ENCODE results near the gene CARF. TPM values are rescaled to one million over a fixed set of nuclear protein-coding genes. Genes with fewer than 3 reads are reported as not detected.
A peak's percentile ranks its signal among the peaks of the same experiment; 100 is the strongest.
"Not testable (repeated sequence)": the region's sequence is repeated elsewhere in the genome, so short reads cannot be mapped to it uniquely, and the experiment has no call there.

CARF gene
- polyA plus RNA-seq = 1 to 10 TPM; 1.5 to 5.4 (median 2.9) TPM

DNA sequence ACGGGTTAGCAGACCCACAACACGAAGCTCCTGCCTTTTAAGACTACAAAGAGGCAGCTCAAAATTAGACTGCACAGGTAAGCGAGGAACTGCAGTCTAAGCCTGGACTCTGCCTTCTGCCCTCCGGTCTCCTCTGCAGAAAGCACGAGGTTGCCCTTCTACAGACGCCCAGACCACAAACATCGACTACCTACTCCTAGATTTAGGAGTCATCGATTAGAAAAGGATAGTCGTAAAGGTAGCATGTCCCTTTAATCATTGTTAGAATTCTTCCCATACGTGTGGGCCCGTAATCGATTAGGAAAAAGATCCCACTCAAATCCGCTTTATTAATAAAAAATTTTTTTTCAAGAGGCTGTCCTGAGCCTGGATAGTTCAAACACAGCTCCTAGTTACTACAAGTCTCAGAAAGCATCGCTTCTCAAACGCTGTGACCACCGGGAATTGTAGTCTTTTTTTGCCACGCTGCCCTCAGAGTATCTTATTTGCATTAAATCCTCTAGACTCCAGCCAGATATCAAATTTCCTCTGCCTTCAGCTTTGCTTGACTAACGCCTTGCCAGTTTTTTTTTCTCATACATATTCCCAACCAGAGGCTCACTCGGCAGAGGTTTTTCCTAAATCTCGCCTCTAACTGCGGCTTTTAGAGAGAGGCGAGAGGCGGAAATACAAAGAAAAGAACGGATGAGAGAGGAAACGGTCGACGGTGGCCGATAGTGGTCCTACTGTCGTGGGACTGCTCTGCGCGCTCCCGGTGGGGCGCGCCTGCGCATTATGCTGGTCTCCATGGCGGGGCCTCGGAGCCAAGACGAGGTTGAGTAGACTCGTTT, at the start of gene CARF, which contains the start of gene WDR12:
Gene CARF, plus strand, starts transcription at position 764 of the 830 bp plus-strand sequence. CDS start 29,628 bp downstream, outside the sequence.
Gene WDR12, minus strand, starts transcription at position 162 of the 830 bp plus-strand sequence. CDS start 197 bp downstream, outside the sequence.
- DNase-seq = peak; percentile 91 to 92 (median 91)
- no peaks in the 10 kb centered on the region for H3K36me3 Mint-ChIP-seq
- H3K27me3 Mint-ChIP-seq (ENCODE audit: low read depth in 3 of 3) = peaks cover 5 to 6% (median 5%) of the 10 kb centered on the region in 3 donors
- peak within 1 kb of the TSS; percentile 97 to 99 (median 98) for H3K4me3 Mint-ChIP-seq
- H3K9me3 Mint-ChIP-seq = no peaks in the 10 kb centered on the region
- H3K27ac Mint-ChIP-seq = peak within 1 kb of the TSS; percentile 93 to 99 (median 97)
- H3K4me1 Mint-ChIP-seq = peaks cover 16 to 42% of the 10 kb centered on the region in 2 donors

DNA sequence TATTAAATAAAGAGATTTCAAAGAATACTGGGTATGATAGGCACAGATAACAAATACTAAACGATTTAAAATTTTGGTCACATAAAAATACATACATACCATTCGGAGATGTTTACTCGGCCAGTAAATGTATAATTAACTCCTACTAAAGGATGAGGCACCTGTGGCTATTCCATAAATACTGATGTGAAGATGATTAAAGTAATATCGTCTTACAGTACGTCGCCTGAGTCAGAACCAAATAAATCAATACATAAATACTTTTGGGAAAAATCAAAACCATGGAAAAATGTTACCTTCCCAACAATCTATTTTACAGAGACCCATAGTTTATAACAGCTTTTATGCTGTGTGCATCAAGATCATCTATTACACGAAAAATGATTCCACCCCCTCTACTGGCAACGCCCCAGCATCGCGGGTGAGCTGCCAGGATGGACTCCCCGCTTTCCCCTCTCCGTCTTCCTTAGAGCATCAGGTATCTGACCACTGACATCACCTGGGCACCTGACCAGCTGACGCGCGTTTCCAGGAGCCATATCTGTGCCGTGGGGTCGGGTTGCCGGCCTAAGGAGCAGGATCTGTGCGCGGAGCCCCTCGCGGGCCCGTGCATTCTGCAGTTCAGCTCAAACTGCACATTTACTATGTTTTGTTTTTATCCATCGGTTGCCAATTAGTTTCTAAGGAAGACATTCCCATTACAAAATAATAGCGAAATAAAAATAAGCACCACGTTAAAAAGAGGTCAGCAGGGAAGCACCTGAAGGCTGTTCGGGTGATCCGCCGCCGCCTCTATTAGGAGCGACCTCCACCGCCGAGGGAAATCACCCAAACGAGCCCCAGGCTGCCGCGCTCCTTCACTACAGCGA, 41.4 kb upstream of the CARF start:
- no peaks in the 10 kb centered on the region for H3K36me3 Mint-ChIP-seq
- H3K4me1 Mint-ChIP-seq = peaks cover 12 to 17% of the 10 kb centered on the region in 2 donors

DNA sequence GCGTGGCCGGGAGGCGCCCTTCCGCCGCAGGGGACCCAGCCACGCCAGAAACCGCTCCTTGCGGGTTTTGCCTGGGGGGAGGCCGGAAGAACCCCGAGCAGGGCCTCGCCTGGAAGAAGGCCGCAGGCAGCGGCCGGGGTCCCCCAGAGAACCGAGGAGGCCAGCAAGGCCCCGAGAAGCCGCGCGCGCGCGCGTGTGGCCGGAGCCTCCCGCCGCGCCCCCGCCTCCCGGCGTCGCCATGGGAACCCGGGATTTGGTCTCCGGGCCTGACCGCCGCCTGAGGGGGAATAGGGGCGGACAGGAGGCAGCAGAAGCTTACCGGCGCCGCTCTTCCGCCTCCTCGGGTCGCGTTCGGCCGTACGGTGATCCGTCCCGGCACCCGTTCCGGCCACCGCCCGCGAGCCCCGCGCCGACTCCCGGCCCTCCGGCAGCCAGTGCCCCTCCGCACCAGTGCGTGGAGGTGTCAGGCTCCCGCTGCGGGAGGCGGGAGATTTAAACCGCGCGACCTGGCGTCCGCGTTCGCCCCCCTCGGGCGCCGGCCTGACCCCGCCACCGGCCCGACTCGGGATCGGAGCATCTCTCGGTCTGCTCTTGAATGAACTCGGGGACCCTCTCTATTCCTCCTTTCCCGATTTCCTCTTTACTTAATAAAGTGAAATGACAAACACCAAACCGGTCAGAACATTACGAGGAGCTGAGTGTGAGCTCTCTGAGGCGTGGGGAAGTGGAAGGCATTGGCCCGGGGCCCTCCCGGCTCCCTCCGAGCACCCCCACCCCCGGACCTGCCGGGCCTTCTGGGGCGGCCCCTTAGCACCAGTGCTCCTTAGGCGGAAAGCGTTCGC, 40.6 kb upstream of the CARF start, which contains the start of gene ICA1L:
Gene ICA1L, minus strand, starts transcription at position 467 of the 842 bp plus-strand sequence. CDS start 42,757 bp downstream, outside the sequence.
- Mint-ChIP-seq H3K4me1 (peaks cover 12 to 17% of the 10 kb centered on the region in 2 donors), H3K4me3 (peak within 1 kb of the TSS; percentile 88 to 97 (median 95)), H3K36me3 (no peaks in the 10 kb centered on the region), H3K27me3 (ENCODE audit: low read depth in 3 of 3) (peaks cover 0 to 6% (median 2%) of the 10 kb centered on the region in 3 donors), H3K27ac (peak within 1 kb of the TSS; percentile 84 to 91 (median 87)), H3K9me3 (no peaks in the 10 kb centered on the region)
- DNase-seq = peak; percentile 62 to 65 (median 63)

More for the DNA sequence above, 41.4 kb upstream of the CARF start:
- peak; percentile 41 to 48 (median 43) for DNase-seq
- Mint-ChIP-seq H3K4me3 (peak overlapping the region; percentile 88 to 97 (median 95)), H3K27me3 (ENCODE audit: low read depth in 3 of 3) (peaks cover 0 to 6% (median 2%) of the 10 kb centered on the region in 3 donors), H3K27ac (peak overlapping the region; percentile 84 to 91 (median 87)), H3K9me3 (no peaks in the 10 kb centered on the region)

GRCh38 chr2:202877699-202878098, 34.4 kb upstream of the CARF start:
- DNase-seq = no peak
- Mint-ChIP-seq H3K4me1 (no peaks in the 10 kb centered on the region), H3K27ac (no peak overlapping the region), H3K36me3 (peaks cover 2 to 4% (median 4%) of the 10 kb centered on the region in 3 donors), H3K9me3 (no peaks in the 10 kb centered on the region), H3K27me3 (ENCODE audit: low read depth in 3 of 3) (peaks cover 0 to 4% (median 2%) of the 10 kb centered on the region in 3 donors), H3K4me3 (no peak overlapping the region)

DNA sequence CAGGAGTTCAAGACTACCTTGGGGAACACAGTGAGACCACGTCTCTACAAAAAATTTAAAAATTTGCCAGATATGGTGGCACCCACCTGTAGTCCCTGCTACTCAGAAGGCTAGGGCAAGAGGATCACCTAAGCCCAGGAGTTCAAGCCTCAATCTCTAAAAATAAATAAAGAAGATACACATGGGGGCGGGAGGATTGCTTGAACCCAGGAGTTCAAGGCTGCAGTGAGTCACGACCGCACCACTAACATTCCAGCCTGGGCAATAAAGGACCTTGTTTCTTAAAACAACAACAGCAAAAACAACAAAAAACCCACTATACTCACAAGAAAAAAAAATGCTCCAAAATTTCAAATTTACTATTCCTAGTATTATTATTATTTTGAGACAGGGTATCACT, 30.5 kb upstream of the CARF start:
- Mint-ChIP-seq H3K9me3 (no peaks in the 10 kb centered on the region), H3K4me3 (no peak overlapping the region), H3K27ac (no peak overlapping the region), H3K27me3 (ENCODE audit: low read depth in 3 of 3) (no peaks in the 10 kb centered on the region), H3K4me1 (no peaks in the 10 kb centered on the region), H3K36me3 (peaks cover 9 to 20% (median 19%) of the 10 kb centered on the region in 3 donors)
- no peak for DNase-seq

DNA sequence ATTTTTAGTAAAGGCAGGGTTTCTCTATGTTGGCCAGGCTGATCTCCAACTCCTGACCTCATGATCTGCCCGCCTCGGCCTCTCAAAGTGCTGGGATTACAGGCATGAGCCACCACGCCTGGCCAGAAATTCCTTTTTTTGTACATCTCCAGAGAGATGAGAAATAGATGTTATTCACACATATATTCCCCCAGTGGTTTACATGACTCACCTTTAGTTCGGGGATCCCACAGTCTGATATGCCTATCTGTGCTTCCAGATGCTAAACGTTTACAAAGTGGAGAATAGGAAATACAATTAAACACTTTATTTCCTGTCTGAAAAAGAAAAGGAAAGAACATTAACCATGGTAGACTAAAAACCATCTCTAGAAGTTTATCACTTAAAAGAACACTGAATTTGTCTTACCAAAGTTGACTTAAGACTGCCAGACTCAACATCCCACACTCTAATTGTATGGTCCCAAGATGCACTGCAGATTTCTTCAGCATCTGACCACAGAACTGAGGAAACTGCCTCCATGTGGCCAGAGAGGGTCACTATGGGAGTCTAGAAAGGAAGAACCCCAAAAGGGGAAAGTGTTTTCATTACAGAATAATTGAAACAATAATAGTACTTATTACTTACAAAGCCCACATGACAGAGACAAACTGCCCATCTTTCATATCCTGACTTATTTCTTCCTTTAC, 27.9 kb upstream of the CARF start:
- H3K27me3 Mint-ChIP-seq (ENCODE audit: low read depth in 3 of 3) = no peaks in the 10 kb centered on the region
- no peaks in the 10 kb centered on the region for H3K9me3 Mint-ChIP-seq
- H3K27ac Mint-ChIP-seq = peak overlapping the region in 1 of 6 donors; percentile 5
- no peak overlapping the region for H3K4me3 Mint-ChIP-seq
- peaks cover 17 to 29% (median 19%) of the 10 kb centered on the region in 3 donors for H3K36me3 Mint-ChIP-seq
- no peaks in the 10 kb centered on the region for H3K4me1 Mint-ChIP-seq
- no peak for DNase-seq

DNA sequence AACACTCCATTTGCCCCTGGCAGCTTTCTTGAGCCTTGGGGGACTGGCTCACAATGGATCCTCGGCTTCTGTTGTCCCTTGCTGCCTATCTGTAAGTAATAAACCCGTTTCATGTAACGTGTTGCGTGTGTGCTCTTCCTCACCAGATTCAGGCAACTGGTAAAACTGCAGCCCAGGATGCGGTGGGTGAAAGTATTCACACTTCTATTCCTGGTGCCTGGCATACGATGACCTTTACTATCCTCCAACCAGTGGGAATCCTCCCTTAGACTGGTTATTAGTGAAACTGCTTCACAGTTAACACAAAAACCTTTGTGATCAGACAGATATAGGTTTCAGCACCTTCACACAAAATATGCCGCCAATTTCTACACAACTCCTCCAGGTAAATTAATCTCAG, 26.9 kb upstream of the CARF start:
- H3K27me3 Mint-ChIP-seq (ENCODE audit: low read depth in 3 of 3) = no peaks in the 10 kb centered on the region
- DNase-seq = no peak
- peaks cover 18 to 31% (median 19%) of the 10 kb centered on the region in 3 donors for H3K36me3 Mint-ChIP-seq
- no peaks in the 10 kb centered on the region for H3K4me1 Mint-ChIP-seq
- no peak overlapping the region for H3K4me3 Mint-ChIP-seq
- no peaks in the 10 kb centered on the region for H3K9me3 Mint-ChIP-seq
- H3K27ac Mint-ChIP-seq = no peak overlapping the region

- not testable (repeated sequence) for H3K27me3 Mint-ChIP-seq (ENCODE audit: low read depth in 3 of 3); H3K27ac Mint-ChIP-seq; H3K4me3 Mint-ChIP-seq; DNase-seq; H3K9me3 Mint-ChIP-seq
- peaks cover 3 to 20% of the 10 kb centered on the region in 2 donors for H3K4me1 Mint-ChIP-seq
- peaks cover 5 to 22% (median 18%) of the 10 kb centered on the region in 3 donors for H3K36me3 Mint-ChIP-seq
Observed at GRCh38 chr2:202905507-202905906, 6.6 kb upstream of the CARF start.

GRCh38 chr2:202908186-202908585, 3.9 kb upstream of the CARF start:
- no peak overlapping the region for H3K4me3 Mint-ChIP-seq

DNA sequence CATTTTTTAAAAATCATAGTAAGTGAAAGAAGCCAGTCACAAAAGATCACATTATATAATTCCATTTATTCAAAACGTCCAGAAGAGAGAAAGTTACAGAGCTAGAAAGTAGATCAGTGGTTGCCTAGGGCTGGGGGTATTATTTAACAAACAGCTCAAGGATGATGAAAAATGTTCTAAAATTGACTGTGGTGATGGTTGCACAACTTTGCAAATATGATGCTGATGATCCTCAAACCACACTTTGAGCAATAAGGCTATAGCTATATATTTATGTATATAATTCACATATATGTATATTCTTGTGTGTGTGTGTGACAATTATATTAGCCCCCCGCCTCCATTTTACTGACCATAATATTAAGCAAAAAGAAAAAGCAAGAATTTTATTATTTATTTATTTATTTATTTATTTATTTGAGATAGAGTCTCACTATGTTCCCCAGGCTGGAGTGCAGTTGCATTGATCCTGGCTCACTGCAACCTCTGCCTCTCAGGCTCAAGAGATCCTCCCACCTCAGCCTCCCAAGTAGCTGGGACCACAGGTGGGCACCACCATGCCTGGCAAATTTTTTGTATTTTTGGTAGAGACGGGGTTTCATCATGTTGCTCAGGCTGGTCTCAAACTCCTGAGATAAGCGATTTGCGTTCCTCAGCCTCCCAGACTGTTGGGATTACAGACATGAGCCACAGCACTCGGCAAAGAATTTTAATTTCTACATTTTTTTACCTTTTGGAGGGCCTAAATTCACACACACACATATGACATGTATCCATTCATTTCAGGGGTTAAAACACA, 2.5 kb upstream of the CARF start:
- Mint-ChIP-seq H3K27me3 (ENCODE audit: low read depth in 3 of 3) (peaks cover 5 to 7% (median 6%) of the 10 kb centered on the region in 3 donors), H3K27ac (no peak overlapping the region), H3K4me3 (peak overlapping the region in 4 of 5 donors; percentile 14 to 97 (median 27)), H3K9me3 (no peaks in the 10 kb centered on the region), H3K4me1 (peaks cover 16 to 42% of the 10 kb centered on the region in 2 donors), H3K36me3 (peaks cover 3 to 10% (median 8%) of the 10 kb centered on the region in 3 donors)
- DNase-seq = no peak

More at GRCh38 chr2:202908186-202908585, 3.9 kb upstream of the CARF start:
- no peaks in the 10 kb centered on the region for H3K9me3 Mint-ChIP-seq
- peaks cover 16 to 39% of the 10 kb centered on the region in 2 donors for H3K4me1 Mint-ChIP-seq
- peaks cover 5 to 7% (median 6%) of the 10 kb centered on the region in 3 donors for H3K27me3 Mint-ChIP-seq (ENCODE audit: low read depth in 3 of 3)
- no peak overlapping the region for H3K27ac Mint-ChIP-seq
- peaks cover 5 to 19% (median 17%) of the 10 kb centered on the region in 3 donors for H3K36me3 Mint-ChIP-seq
- DNase-seq = no peak

DNA sequence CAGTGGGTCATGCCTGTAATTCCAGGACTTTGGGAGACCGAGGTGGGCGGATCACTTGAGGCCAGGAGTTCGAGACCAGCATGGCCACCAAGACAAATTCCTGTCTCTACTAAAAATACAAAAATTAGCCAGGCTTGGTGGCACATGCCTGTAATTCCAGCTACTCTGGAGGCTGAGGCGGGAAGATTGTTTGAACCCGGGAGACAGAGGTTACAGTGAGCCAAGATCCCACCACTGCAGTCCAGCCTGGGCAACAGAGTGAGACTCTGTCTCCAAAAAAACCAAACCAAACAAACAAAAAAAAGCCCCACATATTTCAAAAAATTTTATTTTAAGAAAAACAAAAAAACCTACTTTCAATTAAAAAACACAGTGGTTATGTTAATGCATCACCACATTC, 1.8 kb upstream of the CARF start:
- H3K9me3 Mint-ChIP-seq; H3K27me3 Mint-ChIP-seq (ENCODE audit: low read depth in 3 of 3); DNase-seq; H3K36me3 Mint-ChIP-seq: not testable (repeated sequence)
- Mint-ChIP-seq H3K4me1 (peaks cover 16 to 42% of the 10 kb centered on the region in 2 donors), H3K27ac (peak overlapping the region in 1 of 6 donors; percentile 99), H3K4me3 (peak overlapping the region; percentile 14 to 98 (median 97))
